Breast epithelium (tissue), 3 donors: ENCODE measurements around the gene KLHDC10.

Experiments used
- POLR2A ChIP-seq: fragments of 450-650 bp; IDR thresholded peaks from one replicate; pipeline ENCODE4 v1.6.1; 2016; ENCODE audit warnings: antibody characterized with exemption, mild to moderate bottlenecking, moderate library complexity
- POLR2AphosphoS5 ChIP-seq, 3 donors: sonication (generic); formaldehyde crosslinking; IDR thresholded peaks; one replicate each; pipeline ENCODE4 v1.6.1; 2017; ENCODE audit warnings: antibody characterized with exemption in 3 of 3
- TF ChIP-seq, protein P1 (sequence below), 3 donors: fragments of 450-650 bp; IDR thresholded peaks; one replicate each; pipeline ENCODE4 v1.5.1; 2016 to 2017; ENCODE audit warnings: antibody characterized with exemption in 3 of 3, mild to moderate bottlenecking in 3 of 3, moderate library complexity in 3 of 3

DNA sequence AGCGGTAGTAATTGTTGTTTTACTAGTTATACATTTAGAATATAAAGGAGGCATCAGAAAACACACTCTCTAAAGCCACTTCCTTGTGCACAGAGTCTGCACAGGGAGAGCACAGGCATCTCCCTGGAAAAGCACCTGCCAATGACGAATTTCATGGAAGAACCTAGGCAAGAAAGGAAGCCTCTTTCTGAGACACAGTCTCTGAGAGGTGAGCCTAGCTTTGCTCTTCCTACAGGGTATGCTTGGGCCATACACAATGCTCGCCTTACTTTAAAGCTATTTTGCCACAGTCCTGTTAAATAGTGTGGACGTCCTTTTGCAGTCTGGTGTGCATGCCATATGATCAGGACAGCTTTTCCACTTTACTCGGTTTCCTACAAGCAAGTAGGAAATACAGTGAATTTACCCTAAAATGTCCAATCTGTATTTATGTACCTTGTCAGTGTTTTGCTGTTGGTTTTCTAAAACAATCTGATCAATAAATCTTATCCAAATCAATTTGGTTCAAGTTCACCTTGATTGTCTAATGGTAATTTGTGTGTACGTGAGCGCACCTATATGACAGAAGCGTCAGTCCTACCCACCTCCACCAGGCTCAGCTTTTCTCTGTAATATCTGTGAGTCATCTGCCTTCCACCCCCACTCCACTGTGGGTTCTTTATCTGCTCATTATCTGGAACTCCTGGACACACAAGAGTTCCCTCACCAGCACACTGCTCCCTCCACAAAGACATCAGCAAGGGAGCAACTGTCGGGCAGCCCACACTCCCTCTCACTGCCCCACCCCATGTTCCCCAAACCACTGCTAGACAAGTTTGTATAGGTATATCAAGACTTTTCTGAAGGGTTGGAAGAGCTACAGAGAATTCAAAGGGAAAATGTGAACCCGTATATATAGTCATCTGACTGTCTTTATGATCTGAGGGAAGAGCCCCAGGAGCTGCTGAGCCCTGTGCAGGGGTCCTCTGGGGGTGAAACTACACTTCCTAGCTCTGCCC, 65.2 kb downstream of the KLHDC10 start:
- no peak for TF ChIP-seq POLR2AphosphoS5 (IDR thresholded peaks at IDR 0.05)
- TF ChIP-seq, protein P1, sequence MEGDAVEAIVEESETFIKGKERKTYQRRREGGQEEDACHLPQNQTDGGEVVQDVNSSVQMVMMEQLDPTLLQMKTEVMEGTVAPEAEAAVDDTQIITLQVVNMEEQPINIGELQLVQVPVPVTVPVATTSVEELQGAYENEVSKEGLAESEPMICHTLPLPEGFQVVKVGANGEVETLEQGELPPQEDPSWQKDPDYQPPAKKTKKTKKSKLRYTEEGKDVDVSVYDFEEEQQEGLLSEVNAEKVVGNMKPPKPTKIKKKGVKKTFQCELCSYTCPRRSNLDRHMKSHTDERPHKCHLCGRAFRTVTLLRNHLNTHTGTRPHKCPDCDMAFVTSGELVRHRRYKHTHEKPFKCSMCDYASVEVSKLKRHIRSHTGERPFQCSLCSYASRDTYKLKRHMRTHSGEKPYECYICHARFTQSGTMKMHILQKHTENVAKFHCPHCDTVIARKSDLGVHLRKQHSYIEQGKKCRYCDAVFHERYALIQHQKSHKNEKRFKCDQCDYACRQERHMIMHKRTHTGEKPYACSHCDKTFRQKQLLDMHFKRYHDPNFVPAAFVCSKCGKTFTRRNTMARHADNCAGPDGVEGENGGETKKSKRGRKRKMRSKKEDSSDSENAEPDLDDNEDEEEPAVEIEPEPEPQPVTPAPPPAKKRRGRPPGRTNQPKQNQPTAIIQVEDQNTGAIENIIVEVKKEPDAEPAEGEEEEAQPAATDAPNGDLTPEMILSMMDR (IDR thresholded peaks at IDR 0.05): no peak
- TF ChIP-seq POLR2A: no peak
